ENCODE data around the gene OR2V1.
"Not testable (repeated sequence)": the region's sequence is repeated elsewhere in the genome, so short reads cannot be mapped to it uniquely, and the experiment has no call there.

DNA sequence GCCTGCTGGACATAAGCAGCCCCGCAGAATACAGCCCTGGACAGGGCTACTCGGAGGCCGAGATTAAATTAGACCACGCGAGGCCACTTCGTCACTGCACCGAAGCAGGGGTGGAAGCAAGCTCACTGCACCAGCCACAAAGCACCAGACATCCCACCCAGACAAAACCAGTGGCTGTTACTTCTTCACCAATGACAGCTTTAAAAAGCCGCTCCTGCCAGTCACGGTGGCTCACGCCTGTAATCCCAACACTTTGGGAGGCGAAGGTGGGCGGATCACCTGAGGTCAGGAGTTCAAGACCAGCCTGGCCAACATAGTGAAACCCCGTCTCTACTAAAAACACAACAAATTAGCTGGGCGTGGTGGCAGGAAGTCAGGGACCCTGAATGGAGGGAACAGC is 46.6 kb upstream of the OR2V1 start:
- TF ChIP-seq, protein P1, sequence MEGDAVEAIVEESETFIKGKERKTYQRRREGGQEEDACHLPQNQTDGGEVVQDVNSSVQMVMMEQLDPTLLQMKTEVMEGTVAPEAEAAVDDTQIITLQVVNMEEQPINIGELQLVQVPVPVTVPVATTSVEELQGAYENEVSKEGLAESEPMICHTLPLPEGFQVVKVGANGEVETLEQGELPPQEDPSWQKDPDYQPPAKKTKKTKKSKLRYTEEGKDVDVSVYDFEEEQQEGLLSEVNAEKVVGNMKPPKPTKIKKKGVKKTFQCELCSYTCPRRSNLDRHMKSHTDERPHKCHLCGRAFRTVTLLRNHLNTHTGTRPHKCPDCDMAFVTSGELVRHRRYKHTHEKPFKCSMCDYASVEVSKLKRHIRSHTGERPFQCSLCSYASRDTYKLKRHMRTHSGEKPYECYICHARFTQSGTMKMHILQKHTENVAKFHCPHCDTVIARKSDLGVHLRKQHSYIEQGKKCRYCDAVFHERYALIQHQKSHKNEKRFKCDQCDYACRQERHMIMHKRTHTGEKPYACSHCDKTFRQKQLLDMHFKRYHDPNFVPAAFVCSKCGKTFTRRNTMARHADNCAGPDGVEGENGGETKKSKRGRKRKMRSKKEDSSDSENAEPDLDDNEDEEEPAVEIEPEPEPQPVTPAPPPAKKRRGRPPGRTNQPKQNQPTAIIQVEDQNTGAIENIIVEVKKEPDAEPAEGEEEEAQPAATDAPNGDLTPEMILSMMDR (IDR thresholded peaks at IDR 0.05): not testable (repeated sequence)
- TF ChIP-seq POLR2A (IDR thresholded peaks at IDR 0.05): not testable (repeated sequence)

Data from prostate gland (tissue), 2 donors.